Measurements from ENCODE around the gene C1QTNF7. TPM values are rescaled to one million over a fixed set of nuclear protein-coding genes. Genes with fewer than 3 reads are reported as not detected.

Gene C1QTNF7
- total RNA-seq, 1 experiment from 2014 or later = not detected

- Histone ChIP-seq H2AFZ (ENCODE audit: low read depth, low read length, poor library complexity, severe bottlenecking) (no peak overlapping the region), H3K4me3 (replicated peaks in 1 of 2; ENCODE audit: low read depth in 1 of 2, low read length in 2 of 2) (no peak overlapping the region), H4K20me1 (ENCODE audit: insufficient read depth) (no peaks in the 10 kb centered on the region), H3K4me1 (ENCODE audit: control insufficient read depth in 1 of 2, insufficient read depth in 2 of 2, low read length in 2 of 2) (peaks cover 0 to 10% of the 10 kb centered on the region in 2 experiments; a peak in 3 of 4 replicates), H3K4me2 (ENCODE audit: low read length) (no peak overlapping the region), H3K79me2 (ENCODE audit: insufficient read depth, low read length) (no peaks in the 10 kb centered on the region), H3K9ac (ENCODE audit: low read length) (no peak overlapping the region), H3K9me2 (ENCODE audit: insufficient read depth) (no peaks in the 10 kb centered on the region), H3K27me3 (ENCODE audit: insufficient read depth, low read length) (peaks cover 15% of the 10 kb centered on the region), H3K36me3 (ENCODE audit: control insufficient read depth in 1 of 2, insufficient read depth in 2 of 2, low read length in 2 of 2) (no peaks in the 10 kb centered on the region), H3K9me3 (ENCODE audit: control insufficient read depth in 1 of 2, insufficient read depth in 1 of 2, low read depth in 1 of 2, low read length in 2 of 2) (no peaks in the 10 kb centered on the region), H3K27ac (ENCODE audit: low read depth, low read length) (no peak overlapping the region)
- no TSS peak for BruUV-seq (replicated peaks)
- intact Hi-C loops (cut with micrococcal nuclease) = no loop called here
- ChIA-PET RAD21 (ENCODE audit: low non-redundant PET in 1 of 2, low total read pairs in 2 of 2, uncharacterized antibody in 2 of 2, unreplicated experiment in 2 of 2) (no interaction called here), POLR2A (no interaction called here), CTCF (no interaction called here)
- ATAC-seq = no peak
- DNase-seq (ENCODE audit: low read depth, low spot score) = no peak
- no peak for TF ChIP-seq CEBPB (IDR thresholded peaks at IDR 0.05; ENCODE audit: low read depth)
- TF ChIP-seq, protein P1, sequence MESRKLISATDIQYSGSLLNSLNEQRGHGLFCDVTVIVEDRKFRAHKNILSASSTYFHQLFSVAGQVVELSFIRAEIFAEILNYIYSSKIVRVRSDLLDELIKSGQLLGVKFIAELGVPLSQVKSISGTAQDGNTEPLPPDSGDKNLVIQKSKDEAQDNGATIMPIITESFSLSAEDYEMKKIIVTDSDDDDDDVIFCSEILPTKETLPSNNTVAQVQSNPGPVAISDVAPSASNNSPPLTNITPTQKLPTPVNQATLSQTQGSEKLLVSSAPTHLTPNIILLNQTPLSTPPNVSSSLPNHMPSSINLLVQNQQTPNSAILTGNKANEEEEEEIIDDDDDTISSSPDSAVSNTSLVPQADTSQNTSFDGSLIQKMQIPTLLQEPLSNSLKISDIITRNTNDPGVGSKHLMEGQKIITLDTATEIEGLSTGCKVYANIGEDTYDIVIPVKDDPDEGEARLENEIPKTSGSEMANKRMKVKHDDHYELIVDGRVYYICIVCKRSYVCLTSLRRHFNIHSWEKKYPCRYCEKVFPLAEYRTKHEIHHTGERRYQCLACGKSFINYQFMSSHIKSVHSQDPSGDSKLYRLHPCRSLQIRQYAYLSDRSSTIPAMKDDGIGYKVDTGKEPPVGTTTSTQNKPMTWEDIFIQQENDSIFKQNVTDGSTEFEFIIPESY (IDR thresholded peaks at IDR 0.05; ENCODE audit: extremely low read depth, insufficient replicate concordance, low read length) = no peak
- TF ChIP-seq, protein P2, sequence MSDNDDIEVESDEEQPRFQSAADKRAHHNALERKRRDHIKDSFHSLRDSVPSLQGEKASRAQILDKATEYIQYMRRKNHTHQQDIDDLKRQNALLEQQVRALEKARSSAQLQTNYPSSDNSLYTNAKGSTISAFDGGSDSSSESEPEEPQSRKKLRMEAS (IDR thresholded peaks at IDR 0.05) = no peak
- no peak for TF ChIP-seq CBX3 (IDR thresholded peaks at IDR 0.05; ENCODE audit: low read depth)
- TF ChIP-seq EGR1 (IDR thresholded peaks at IDR 0.05; ENCODE audit: low read depth) = no peak
- no peak for TF ChIP-seq ZFX (IDR thresholded peaks at IDR 0.05)
- TF ChIP-seq, protein P3, sequence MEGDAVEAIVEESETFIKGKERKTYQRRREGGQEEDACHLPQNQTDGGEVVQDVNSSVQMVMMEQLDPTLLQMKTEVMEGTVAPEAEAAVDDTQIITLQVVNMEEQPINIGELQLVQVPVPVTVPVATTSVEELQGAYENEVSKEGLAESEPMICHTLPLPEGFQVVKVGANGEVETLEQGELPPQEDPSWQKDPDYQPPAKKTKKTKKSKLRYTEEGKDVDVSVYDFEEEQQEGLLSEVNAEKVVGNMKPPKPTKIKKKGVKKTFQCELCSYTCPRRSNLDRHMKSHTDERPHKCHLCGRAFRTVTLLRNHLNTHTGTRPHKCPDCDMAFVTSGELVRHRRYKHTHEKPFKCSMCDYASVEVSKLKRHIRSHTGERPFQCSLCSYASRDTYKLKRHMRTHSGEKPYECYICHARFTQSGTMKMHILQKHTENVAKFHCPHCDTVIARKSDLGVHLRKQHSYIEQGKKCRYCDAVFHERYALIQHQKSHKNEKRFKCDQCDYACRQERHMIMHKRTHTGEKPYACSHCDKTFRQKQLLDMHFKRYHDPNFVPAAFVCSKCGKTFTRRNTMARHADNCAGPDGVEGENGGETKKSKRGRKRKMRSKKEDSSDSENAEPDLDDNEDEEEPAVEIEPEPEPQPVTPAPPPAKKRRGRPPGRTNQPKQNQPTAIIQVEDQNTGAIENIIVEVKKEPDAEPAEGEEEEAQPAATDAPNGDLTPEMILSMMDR (IDR thresholded peaks at IDR 0.05 in 2 of 3, conservative IDR thresholded peaks at IDR 0.05 in 1 of 3; ENCODE audit: borderline replicate concordance in 1 of 3, insufficient read depth in 1 of 3, low read depth in 2 of 3, low read length in 2 of 3) = no peak
- TF ChIP-seq SIN3A (IDR thresholded peaks at IDR 0.05; ENCODE audit: low read depth) = no peak
- TF ChIP-seq TCF7L2 (IDR thresholded peaks at IDR 0.05; ENCODE audit: borderline replicate concordance, extremely low read depth, insufficient read depth, insufficient read length) = no peak
- TF ChIP-seq ELF1 (IDR thresholded peaks at IDR 0.05; ENCODE audit: borderline replicate concordance, low read depth) = no peak
- no peak for TF ChIP-seq JUND (IDR thresholded peaks at IDR 0.05)
- TF ChIP-seq, protein P4, sequence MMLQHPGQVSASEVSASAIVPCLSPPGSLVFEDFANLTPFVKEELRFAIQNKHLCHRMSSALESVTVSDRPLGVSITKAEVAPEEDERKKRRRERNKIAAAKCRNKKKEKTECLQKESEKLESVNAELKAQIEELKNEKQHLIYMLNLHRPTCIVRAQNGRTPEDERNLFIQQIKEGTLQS (IDR thresholded peaks at IDR 0.05) = no peak
- TF ChIP-seq REST (IDR thresholded peaks at IDR 0.05; ENCODE audit: low read depth) = no peak
- TF ChIP-seq YY1 (IDR thresholded peaks at IDR 0.05; ENCODE audit: extremely low read depth, insufficient replicate concordance, low read depth, low read length) = no peak
- no peak for TF ChIP-seq ZNF274 (IDR thresholded peaks at IDR 0.05; ENCODE audit: low read depth, low read length)
- no peak for TF ChIP-seq SRF (IDR thresholded peaks at IDR 0.05; ENCODE audit: low read depth)
- no peak for TF ChIP-seq EZH2 (IDR thresholded peaks at IDR 0.05)
- TF ChIP-seq RAD21 (IDR thresholded peaks at IDR 0.05; ENCODE audit: low read depth) = no peak
These were observed 22.8 kb upstream of the C1QTNF7 start for GRCh38 chr4:15405018-15405417.
